IPS DF 4.7 (cell line): ENCODE results near the gene TDRD9.

Experiments
- DNase-seq: peaks from one replicate; pipeline ENCODE4 v3.0.0-alpha.2; 2013; ENCODE audit warnings: low spot score; ENCODE audit errors: extremely low read depth

Gene TDRD9

DNA sequence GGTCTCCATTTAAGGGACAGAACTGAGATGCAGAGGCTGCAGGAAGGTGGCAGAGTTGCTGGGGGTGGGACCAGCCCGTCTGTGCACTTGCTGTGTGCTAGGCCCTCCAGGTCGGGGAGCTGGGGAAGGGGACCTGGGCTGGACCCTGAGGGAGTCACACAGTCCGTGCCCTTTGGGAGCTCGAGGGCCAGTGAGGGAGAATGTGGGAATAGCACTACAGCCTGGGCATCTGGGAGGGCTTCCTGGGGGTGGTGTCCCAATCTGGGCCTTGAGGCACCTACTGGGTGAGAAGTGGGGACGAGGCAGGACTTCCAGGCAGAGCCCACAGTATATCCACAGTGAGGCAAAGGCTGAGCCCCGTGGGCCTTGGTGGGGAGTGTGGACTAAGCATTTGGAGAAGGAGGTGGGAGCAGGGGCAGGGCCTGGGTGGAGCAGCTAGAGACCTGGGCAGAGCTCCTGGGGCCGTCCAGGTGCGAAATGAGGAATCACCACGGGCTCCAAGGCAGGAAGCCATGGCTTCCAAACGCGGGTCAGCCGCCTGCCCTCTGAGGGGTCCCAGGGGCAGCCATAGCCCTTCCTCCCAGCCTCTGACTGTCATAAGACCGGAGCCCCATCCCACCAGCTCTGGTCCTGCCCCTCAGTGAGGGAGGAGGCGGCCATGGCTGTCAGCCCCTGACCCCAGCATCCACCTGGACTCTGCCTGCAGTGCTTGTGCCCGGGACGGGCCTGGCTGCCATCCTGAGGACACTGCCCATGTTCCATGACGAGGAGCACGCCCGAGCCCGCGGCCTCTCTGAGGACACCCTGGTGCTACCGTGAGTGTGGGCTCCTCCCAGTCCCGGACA, 163.9 kb downstream of the TDRD9 start:
- DNase-seq, result no peak

GRCh38 chr14:104092931-104093365, 164.7 kb downstream of the TDRD9 start:
- no peak for DNase-seq

DNA sequence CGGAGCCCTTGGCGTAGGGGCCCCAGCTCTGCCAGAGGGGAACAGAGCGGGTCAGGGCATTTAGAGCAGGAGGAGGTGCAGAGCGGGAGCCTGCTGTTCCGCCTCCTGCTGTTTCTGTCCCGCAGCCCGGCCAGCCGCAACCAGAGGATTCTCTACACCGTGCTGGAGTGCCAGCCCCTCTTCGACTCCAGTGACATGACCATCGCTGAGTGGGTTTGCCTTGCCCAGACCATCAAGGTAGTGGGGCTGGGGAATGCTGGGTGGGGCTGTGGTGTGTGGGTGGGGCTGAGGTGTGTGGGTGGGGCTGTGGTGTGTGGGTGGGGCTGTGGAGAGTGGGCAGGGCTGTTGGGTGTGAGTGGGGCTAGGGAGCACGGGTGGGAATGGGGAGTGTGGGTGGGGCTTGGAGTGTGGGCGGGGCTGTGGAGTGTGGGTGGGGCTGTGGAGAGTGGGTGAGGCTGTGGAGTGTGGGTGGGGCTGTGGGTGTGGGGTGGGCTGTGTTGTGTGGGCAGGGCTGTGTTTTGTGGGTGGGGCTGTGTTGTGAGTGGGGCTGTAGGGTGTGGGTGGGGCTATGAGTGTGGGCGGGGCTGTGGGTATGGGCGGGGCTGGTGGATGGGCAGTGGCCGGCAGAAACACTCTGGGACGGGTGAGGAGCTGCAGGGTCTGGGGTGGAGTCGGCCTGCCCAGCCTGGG, 165.3 kb downstream of the TDRD9 start:
- DNase-seq, result no peak

DNA sequence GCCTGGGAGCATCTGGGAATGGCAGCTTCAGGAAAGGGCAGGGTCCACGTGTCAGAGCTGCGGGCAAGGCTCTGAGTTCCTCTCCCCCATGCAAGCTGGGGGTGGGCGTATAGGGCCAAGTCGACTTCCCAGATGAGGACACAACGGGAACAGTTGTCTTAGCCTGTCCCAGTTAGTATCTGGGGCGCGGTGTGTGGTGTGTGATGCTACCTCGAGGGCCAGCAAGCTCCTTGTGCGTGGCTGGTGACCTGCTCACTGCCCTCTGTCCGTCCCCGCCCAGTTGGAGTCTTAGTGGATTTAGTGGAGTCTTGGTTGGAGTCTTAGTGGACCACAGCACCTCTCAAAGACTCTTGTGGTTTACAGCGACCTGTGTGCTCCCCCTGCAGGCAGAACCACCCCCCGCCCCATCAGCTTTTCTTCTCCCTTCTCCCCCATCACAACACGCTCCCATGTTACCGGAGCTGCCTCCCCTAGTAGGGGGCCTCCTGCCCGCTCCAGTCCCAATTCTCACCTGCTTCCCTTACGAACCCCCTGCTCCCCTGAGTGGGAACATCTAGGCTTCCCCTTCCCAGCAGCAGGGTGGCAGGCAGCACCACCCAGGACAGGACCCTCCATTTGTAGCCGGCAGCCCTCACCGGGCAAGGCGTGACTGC, 165.9 kb downstream of the TDRD9 start:
- no peak for DNase-seq

DNA sequence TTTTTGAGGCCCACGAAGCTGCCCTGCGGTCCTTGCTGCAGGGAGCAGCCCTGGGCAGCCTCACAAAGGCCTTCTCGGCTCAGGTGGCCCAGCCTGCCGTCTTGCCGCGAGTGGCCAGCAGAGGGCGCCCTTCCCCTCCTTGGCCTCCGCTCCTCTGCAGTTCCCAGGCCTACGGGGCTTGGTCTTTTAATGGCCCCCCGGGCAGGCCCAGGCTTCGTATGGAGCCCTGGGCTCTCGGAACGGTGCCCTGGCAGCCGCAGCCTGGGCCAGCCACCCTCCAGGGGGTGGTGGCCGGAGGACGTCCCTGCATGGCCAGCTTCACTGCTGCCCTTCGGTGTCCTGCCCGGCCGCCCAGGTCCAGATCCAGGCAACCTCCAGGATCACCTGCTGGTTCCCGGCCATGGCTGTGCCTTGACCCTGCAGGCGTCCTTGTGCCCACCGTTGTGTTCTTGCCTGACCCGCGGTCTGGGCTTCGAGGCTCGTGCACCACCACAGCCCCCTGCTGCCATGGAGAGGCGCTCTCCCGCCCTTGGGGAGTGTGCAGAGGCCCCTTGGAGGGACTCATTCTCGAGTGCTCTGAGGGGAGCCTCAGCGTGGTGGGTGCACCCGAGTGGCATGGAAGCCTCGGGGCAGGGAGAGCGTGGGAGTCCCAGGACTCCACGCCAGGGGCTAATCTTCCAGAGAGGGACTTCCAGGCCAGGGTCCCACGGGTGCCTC, 166.6 kb downstream of the TDRD9 start:
- DNase-seq, result no peak

GRCh38 chr14:104095426-104096310, 167.4 kb downstream of the TDRD9 start:
- DNase-seq, result no peak

- DNase-seq, result no peak
These were observed 168.1 kb downstream of the TDRD9 start for GRCh38 chr14:104096318-104096717.

- DNase-seq, result no peak
These were observed 168.8 kb downstream of the TDRD9 start for GRCh38 chr14:104096751-104097700.

DNA sequence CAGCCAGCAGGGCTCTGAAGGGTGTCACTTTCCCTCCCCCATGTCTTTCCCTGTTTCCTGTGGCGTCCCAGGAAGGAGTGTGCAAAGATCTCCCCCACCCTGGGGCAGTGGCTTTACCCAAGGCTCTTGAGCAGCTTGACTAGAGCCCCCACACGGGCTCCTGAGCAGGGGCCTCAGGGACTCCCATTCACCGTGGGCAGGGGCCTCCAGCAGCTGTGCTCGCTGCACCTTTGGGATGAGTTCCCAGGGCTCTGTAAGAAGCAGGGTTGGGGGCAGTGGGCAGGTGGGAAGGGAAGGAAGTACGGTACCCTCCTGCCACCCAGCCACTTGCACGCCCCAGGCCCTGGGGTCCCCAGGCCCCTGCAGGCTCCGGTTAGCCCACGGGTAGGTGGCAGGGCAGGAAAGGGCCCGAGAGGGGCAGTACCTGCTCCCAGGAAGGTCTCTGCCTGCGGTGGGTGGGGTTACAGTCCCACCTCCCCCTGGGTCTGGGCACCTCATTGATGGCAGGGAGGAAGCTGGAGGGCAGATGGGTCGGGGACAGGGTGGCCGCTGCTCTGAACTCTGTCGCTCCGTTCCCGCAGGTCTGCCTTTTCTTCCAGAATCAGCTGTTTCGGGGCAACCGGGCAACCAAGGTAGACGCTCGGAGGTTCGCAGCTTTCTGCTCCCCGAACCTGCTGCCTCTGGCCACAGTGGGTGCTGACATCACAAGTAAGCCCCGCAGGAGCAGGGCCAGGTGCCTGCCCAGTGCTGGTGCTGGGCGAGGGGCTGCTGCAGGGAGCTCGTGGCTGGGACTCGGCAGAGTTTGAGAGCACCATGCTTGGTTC, 170.2 kb downstream of the TDRD9 start:
- DNase-seq, result no peak

DNA sequence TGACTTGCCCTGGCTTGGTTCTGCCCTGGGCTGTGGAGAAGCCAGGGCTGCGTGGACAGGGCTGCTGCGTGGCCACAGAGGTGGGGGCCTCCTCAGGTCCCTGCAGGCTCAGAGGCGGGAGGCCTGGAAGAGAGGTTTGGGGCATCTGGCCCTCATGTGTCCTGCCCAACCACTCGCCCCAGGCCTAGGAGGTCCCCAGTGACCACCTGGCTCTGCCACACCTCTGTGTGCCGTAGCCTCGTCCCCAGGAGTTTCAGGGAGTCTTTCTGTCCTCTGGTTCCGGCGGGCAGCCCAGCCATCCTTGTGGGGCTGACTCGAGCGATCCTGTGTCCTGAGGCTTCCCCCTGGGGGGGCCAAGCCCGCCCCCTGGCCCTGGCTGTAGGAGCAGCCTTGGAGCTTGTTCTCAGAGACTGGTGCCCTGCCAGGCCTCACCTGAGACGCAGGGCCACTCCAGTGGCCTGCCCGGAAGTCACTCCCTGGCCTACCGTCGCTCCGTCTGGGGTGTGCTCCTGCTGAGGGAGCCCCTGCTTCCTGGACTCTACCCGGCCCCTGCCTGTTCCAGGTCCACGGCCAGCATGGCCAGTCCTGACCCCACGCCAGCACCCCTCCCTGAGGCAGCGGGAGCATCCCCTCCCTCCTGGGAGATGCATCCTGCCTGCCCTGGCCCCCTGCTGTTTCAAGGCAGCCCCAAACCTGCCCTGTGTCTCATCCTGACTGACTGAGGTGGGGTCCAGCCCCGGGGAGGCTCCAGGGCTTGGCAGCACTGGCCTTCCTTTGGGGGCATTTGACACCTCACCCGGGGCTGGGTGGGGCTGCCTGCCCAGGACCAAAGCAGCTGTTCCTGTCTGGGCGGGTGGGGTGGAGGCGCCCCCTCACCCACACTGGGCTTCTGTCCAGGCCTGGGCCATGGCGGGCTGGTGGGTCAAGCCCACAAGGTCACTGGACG, 171.1 kb downstream of the TDRD9 start:
- DNase-seq, result no peak

DNA sequence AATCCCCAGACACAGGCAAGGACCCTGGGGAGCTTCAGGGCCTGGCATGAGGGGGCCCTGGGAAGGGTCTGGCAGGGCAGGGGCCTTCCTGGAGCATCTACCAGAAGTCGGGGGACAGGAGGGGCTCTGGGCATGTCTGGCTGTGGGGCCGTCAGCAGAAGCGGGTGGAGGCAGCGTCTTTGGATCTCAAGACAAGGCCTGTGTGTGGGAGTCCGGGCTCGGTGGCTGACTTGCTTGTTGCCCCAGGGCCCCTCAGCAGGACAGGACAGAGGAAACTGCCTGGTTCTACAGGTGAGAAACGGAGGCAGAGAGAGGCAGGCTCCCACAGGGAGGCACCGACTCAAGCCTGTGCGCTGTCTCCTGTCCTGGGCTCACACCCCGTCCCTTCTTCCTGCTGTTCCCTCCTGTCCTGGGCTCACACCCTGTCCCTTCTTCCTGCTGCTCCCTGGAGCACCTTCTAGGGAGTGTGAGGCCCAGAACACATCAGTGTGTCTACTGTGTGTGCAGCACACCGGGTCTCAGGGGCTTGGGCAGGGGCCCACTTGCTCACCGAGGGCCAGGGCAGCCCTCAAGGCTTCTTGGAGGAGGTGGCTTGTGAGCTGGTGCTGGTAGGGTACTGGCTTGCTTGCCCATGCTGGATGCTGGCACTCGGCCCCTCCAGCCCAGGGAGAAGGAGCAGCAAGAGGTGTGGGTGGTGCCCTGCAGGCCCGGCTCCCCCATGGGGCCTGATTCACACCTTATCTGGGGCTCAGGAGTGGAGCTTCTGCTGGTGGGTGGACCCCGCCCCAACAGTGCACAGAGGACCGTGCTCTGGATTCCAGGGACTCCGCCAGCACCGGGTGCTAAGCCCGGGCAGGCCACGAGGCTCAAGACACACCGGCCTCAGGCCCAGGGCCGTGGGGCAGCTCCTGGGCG, 172.2 kb downstream of the TDRD9 start:
- DNase-seq, result no peak

GRCh38 chr14:104101086-104101621, 172.9 kb downstream of the TDRD9 start:
- DNase-seq, result no peak

- no peak for DNase-seq
These were observed 173.5 kb downstream of the TDRD9 start for GRCh38 chr14:104101651-104102281.
